NCI-H1092 (cell line): Measurements from ENCODE around the gene PLA2G10.
"Not testable (repeated sequence)": the region's sequence is repeated elsewhere in the genome, so short reads cannot be mapped to it uniquely, and the experiment has no call there.

Experiments used
- DNase-seq: peaks from one replicate; lab custom pipeline; 2025; lab: John Stamatoyannopoulos, UW

The PLA2G10 gene

GRCh38 chr16:14694129-14694528 lies at the start of gene PLA2G10:
TSS of gene PLA2G10 (minus strand) at chr16:14694308. CDS start at chr16:14694229, 79 bp downstream.
- DNase-seq = not testable (repeated sequence)

- DNase-seq = not testable (repeated sequence)
These were observed 48.4 kb upstream of the PLA2G10 start, which contains the start of gene NPIPA2 for GRCh38 chr16:14742273-14743128. TSS of gene NPIPA2 (plus strand) at chr16:14742533. CDS start at chr16:14748066, 5,533 bp downstream.

- DNase-seq = not testable (repeated sequence)
These were observed 47.7 kb upstream of the PLA2G10 start for GRCh38 chr16:14741794-14742193.

- not testable (repeated sequence) for DNase-seq
These were observed 46.8 kb upstream of the PLA2G10 start for GRCh38 chr16:14740832-14741385.

- DNase-seq = not testable (repeated sequence)
These were observed 39.1 kb upstream of the PLA2G10 start for GRCh38 chr16:14733233-14733632.

GRCh38 chr16:14703156-14704011 lies 9.3 kb upstream of the PLA2G10 start, which contains the start of gene NPIPA3:
TSS of gene NPIPA3 (plus strand) at chr16:14703411. CDS start at chr16:14708944, 5,533 bp downstream.
- not testable (repeated sequence) for DNase-seq

GRCh38 chr16:14702672-14703071 lies 8.6 kb upstream of the PLA2G10 start:
- not testable (repeated sequence) for DNase-seq

GRCh38 chr16:14701859-14702258 lies 7.8 kb upstream of the PLA2G10 start:
- DNase-seq = not testable (repeated sequence)

GRCh38 chr16:14685870-14686793 lies 8.0 kb downstream of the PLA2G10 start:
- not testable (repeated sequence) for DNase-seq

GRCh38 chr16:14682121-14682520 lies 12.0 kb downstream of the PLA2G10 start:
- DNase-seq = no peak

GRCh38 chr16:14681115-14681514 lies 13.0 kb downstream of the PLA2G10 start:
- no peak for DNase-seq

GRCh38 chr16:14680396-14680795 lies 13.7 kb downstream of the PLA2G10 start:
- not testable (repeated sequence) for DNase-seq

GRCh38 chr16:14678748-14679497 lies 15.2 kb downstream of the PLA2G10 start:
- DNase-seq = no peak

- DNase-seq = no peak
These were observed 16.5 kb downstream of the PLA2G10 start for GRCh38 chr16:14677627-14678026.

GRCh38 chr16:14676633-14677032 lies 17.5 kb downstream of the PLA2G10 start:
- no peak for DNase-seq

- no peak for DNase-seq
These were observed 21.6 kb downstream of the PLA2G10 start for GRCh38 chr16:14672403-14672971.

- DNase-seq = peak; percentile 1
These were observed 24.3 kb downstream of the PLA2G10 start for GRCh38 chr16:14669776-14670175.

- DNase-seq = no peak
These were observed 25.4 kb downstream of the PLA2G10 start for GRCh38 chr16:14668556-14669223.
